ENCODE results near the gene UPK3BL2.
"Not testable (repeated sequence)": the region's sequence is repeated elsewhere in the genome, so short reads cannot be mapped to it uniquely, and the experiment has no call there.

- not testable (repeated sequence) for TF ChIP-seq CTCF (IDR thresholded peaks at IDR 0.05; ENCODE audit: low read depth, low read length)
- TF ChIP-seq, protein P1, sequence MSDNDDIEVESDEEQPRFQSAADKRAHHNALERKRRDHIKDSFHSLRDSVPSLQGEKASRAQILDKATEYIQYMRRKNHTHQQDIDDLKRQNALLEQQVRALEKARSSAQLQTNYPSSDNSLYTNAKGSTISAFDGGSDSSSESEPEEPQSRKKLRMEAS (IDR thresholded peaks at IDR 0.05; ENCODE audit: low read depth, low read length): not testable (repeated sequence)
Measured at GRCh38 chr7:102546353-102546752, 2.9 kb upstream of the UPK3BL2 start.

Data from NB4 (cell line).